Heart left ventricle (tissue), 16 donors: ENCODE measurements around the gene NINJ2. TPM values are rescaled to one million over a fixed set of nuclear protein-coding genes. Genes with fewer than 3 reads are reported as not detected.

Experiments
- ATAC-seq, 4 donors: fragments of 200-7000 bp; cut with Tn5 transposase; one replicate each; pipeline ENCODE4 v1.9.1; 2020 to 2022; ENCODE audit warnings: moderate library complexity in 4 of 4, mild to moderate bottlenecking in 3 of 4, moderate number of reproducible peaks in 1 of 4
- DNase-seq, 5 donors: peaks; one replicate each; pipeline ENCODE4 v3.0.0-alpha.2; 2020
- H3K27ac ChIP-seq, 12 donors: fragments of 200-600 bp; sonication (generic) in 4 of 12; one replicate each; pipeline versions ENCODE4 v1.5.0 to v1.8.0; 2016 to 2022; ENCODE audit warnings: mild to moderate bottlenecking in 2 of 12
- H3K27me3 ChIP-seq, 9 donors: fragments of 200-600 bp; sonication (generic) in 2 of 9; one replicate each; pipeline versions ENCODE4 v1.5.1 to v1.8.0; 2016 to 2022; ENCODE audit warnings: mild to moderate bottlenecking in 3 of 9
- H3K36me3 ChIP-seq, 9 donors: fragments of 200-600 bp; sonication (generic) in 2 of 9; one replicate each; pipeline versions ENCODE4 v1.5.0 to v1.8.0; 2018 to 2022; ENCODE audit warnings: mild to moderate bottlenecking in 2 of 9
- H3K4me1 ChIP-seq, 12 donors: fragments of 200-600 bp; sonication (generic) in 4 of 12; one replicate each; pipeline versions ENCODE4 v1.5.0 to v1.8.0; 2016 to 2022; ENCODE audit warnings: mild to moderate bottlenecking in 3 of 12
- H3K4me3 ChIP-seq, 12 donors: fragments of 200-600 bp; sonication (generic) in 4 of 12; one replicate each; pipeline versions ENCODE4 v1.5.0 to v1.8.0; 2017 to 2022; ENCODE audit warnings: mild to moderate bottlenecking in 9 of 12, moderate library complexity in 4 of 12
- H3K9me3 ChIP-seq, 12 donors: fragments of 200-600 bp; sonication (generic) in 4 of 12; one replicate each; pipeline versions ENCODE4 v1.5.0 to v1.8.0; 2016 to 2022; ENCODE audit warnings: mild to moderate bottlenecking in 1 of 12
- CTCF ChIP-seq, 12 donors: fragments of 200-600 bp; sonication (generic) in 4 of 12; IDR thresholded peaks; one replicate each; pipeline versions ENCODE4 v1.5.0 to v1.8.0; 2018 to 2022; ENCODE audit warnings: antibody characterized with exemption in 12 of 12, mild to moderate bottlenecking in 5 of 12
- POLR2A ChIP-seq, 2 donors: fragments of 450-650 bp; IDR thresholded peaks; one replicate each; pipeline ENCODE4 v1.6.1; 2017; ENCODE audit warnings: antibody characterized with exemption in 2 of 2, mild to moderate bottlenecking in 2 of 2, moderate library complexity in 2 of 2
- WGBS, 4 donors: extraction: QIAGEN DNeasy Blood & Tissue Kit in 2 of 4; methylation state at CpG; one replicate each; pipeline versions ENCODE4 v1.1.5 to v1.1.7; 2013 to 2018; 5-methylcytosine and 5-hydroxymethylcytosine counted together
- intact Hi-C, 10 donors: fragments of 100-400 bp; cut with DNase I; formaldehyde crosslinking; loops; one replicate each; pipeline versions ENCODE4 v1.11.1 to v1.14.2; 2022
- polyA plus RNA-seq, 2 donors: library from polyadenylated mRNA; stranded (reverse); fragments of 200-250 nt; gene quantifications; one replicate each; pipeline ENCODE4 v1.2.3, GENCODE V29; 2013
- total RNA-seq, 9 donors: library from RNA; depleted of rRNA in 2 of 9; stranded (reverse); fragments of >200 nt in 2 of 9; fragmentation: NEBNext Ultra II Directional in 3 of 9; extraction: Animal tissue kit (Norgen Biotek cat#: 25700) in 3 of 9; gene quantifications; one replicate each; pipeline versions ENCODE4 v1.1.0 to v1.2.4, GENCODE V29; 2016 to 2023
- donor health status: ischemic (EF 13 %, LVEDD 7.1; RV severe dilation, severe dysfunction).
- donor health status: healthy with polysubstance abuse.
- donor health status: DM: no; HTN: yes; CAD: no.
- donor health status: DM: no; HTN: no; CAD: no.
- donor health status: ischemic (EF 25% LVEDD 6.9; RV normal size, moderate dysfunction).
- donor health status: ischemic (EF 25% LVEDD 5.7; RV mildly dilated, moderate dysfunction).
- donor health status: healthy.
- donor health status: DM: yes; HTN: yes; CAD: no.
- donor health status: ischemic (EF 35%, LVEDD 5.7; RV mildly dilated, moderate dysfunction).
- donor health status: nonischemic (EF 11% LVEDD 7.7; RV severe dilation, severe dysfunction).
- donor health status: DM: yes; HTN: yes; CAD: no.
- donor health status: PGD.
- donor health status: ischemic (EF 29% LVEDD 5.4; RV normal size, mild dysfunction).
- donor health status: nonischemic (EF 23%, LVEDD 6.1; RV moderate dilation, normal function).

NINJ2 gene
- total and polyA plus RNA-seq, 11 donors, result 2.8 to 15.0 (median 5.2) TPM

- intact Hi-C loops, result no loop called here
- no peak for TF ChIP-seq CTCF (IDR thresholded peaks at IDR 0.05)
- no peak for TF ChIP-seq POLR2A (IDR thresholded peaks at IDR 0.05)
- DNase-seq, result no peak
- peak overlapping the region in 1 of 12 donors; percentile 97 for H3K27ac ChIP-seq
- no peaks in the 10 kb centered on the region for H3K9me3 ChIP-seq
- peaks cover 14 to 93% (median 49%) of the 10 kb centered on the region in 12 donors for H3K4me1 ChIP-seq
- H3K27me3 ChIP-seq, result no peaks in the 10 kb centered on the region
- no peaks in the 10 kb centered on the region for H3K36me3 ChIP-seq
- ATAC-seq, result no peak
- H3K4me3 ChIP-seq, result no peak overlapping the region
- 94 to 99% (median 95%) methylated on average over 3 of the region's 3 CpGs for WGBS, 4 donors
Measured at GRCh38 chr12:611721-612120, 51.5 kb downstream of the NINJ2 start.

DNA sequence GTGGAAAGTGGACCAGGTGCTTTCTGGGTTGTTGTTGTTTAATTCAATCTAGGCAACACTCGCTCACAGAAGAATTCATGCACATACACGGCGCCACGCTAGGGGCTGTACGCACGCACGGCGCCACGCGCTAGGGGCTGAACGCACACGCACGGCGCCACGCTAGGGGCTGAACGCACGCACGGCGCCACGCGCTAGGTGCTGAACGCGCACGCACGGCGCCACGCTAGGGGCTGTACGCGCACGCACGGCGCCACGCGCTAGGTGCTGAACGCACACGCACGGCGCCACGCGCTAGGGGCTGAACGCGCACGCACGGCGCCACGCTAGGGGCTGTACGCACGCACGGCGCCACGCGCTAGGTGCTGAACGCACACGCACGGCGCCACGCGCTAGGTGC is 54.3 kb downstream of the NINJ2 start:
- no peak for ATAC-seq
- no peaks in the 10 kb centered on the region for H3K36me3 ChIP-seq
- peaks cover 6 to 87% (median 37%) of the 10 kb centered on the region in 12 donors for H3K4me1 ChIP-seq
- no peaks in the 10 kb centered on the region for H3K27me3 ChIP-seq
- no peak for TF ChIP-seq CTCF (IDR thresholded peaks at IDR 0.05)
- no peak for TF ChIP-seq POLR2A (IDR thresholded peaks at IDR 0.05)
- H3K27ac ChIP-seq, result peak overlapping the region in 9 of 12 donors; percentile 65 to 97 (median 76)
- H3K9me3 ChIP-seq, result no peaks in the 10 kb centered on the region
- DNase-seq, result peak in 1 of 5 donors; percentile 5
- H3K4me3 ChIP-seq, result no peak overlapping the region
- intact Hi-C loops, result loop anchor here in 3 of 10 donors (5.0 kb wide), 2 partner anchors 33 to 38 kb away; no protein-coding TSS in a partner anchor
- WGBS, 4 donors, result 95 to 98% (median 96%) methylated on average over 58 of the region's 58 CpGs

- no peak for ATAC-seq
- Histone ChIP-seq H3K27me3 (no peaks in the 10 kb centered on the region), H3K9me3 (no peaks in the 10 kb centered on the region), H3K27ac (peak overlapping the region; percentile 65 to 83 (median 76)), H3K4me3 (no peak overlapping the region), H3K36me3 (no peaks in the 10 kb centered on the region), H3K4me1 (peaks cover 6 to 85% (median 36%) of the 10 kb centered on the region in 12 donors)
- intact Hi-C loops, result loop anchor here in 3 of 10 donors (5.0 kb wide), 2 partner anchors 34 to 39 kb away; no protein-coding TSS in a partner anchor
- TF ChIP-seq CTCF (IDR thresholded peaks at IDR 0.05) (no peak), POLR2A (IDR thresholded peaks at IDR 0.05) (no peak)
- peak in 1 of 5 donors; percentile 5 for DNase-seq
- 88 to 93% (median 90%) methylated on average over 3 of the region's 3 CpGs for WGBS, 4 donors
Measured at GRCh38 chr12:608413-608812, 54.8 kb downstream of the NINJ2 start.

GRCh38 chr12:607541-608001 is 55.7 kb downstream of the NINJ2 start:
- peak; percentile 63 to 91 (median 64) for ATAC-seq
- TF ChIP-seq POLR2A (IDR thresholded peaks at IDR 0.05) (no peak), CTCF (IDR thresholded peaks at IDR 0.05) (no peak)
- Histone ChIP-seq H3K36me3 (no peaks in the 10 kb centered on the region), H3K27me3 (no peaks in the 10 kb centered on the region), H3K4me3 (no peak overlapping the region), H3K27ac (peak overlapping the region; percentile 65 to 82 (median 76)), H3K4me1 (peaks cover 6 to 82% (median 36%) of the 10 kb centered on the region in 12 donors), H3K9me3 (no peaks in the 10 kb centered on the region)
- WGBS, 4 donors, result 0 to 6% (median 3%) methylated on average over 5 of the region's 5 CpGs
- intact Hi-C loops, result loop anchor here in 5 of 10 donors (1.0 to 5.0 kb wide), 6 partner anchors 15 to 40 kb away; no protein-coding TSS in a partner anchor
- peak; percentile 82 to 88 (median 84) for DNase-seq
